ENCODE measurements around the gene METTL21C.

Gene METTL21C

GRCh38 chr13:102675115-102675514 lies 19.7 kb downstream of the METTL21C start:
- Histone ChIP-seq H3K27ac (no peak overlapping the region), H3K4me3 (ENCODE audit: low read depth, low read length) (no peak overlapping the region), H3K27me3 (ENCODE audit: insufficient read depth, low read depth, severe bottlenecking) (no peaks in the 10 kb centered on the region), H3K9me3 (ENCODE audit: severe bottlenecking) (peaks cover 4% of the 10 kb centered on the region), H3K36me3 (peaks cover 97% of the 10 kb centered on the region)
- TF ChIP-seq CTCF (IDR thresholded peaks at IDR 0.05; ENCODE audit: low read depth, low read length), result no peak
- no peak for DNase-seq

DNA sequence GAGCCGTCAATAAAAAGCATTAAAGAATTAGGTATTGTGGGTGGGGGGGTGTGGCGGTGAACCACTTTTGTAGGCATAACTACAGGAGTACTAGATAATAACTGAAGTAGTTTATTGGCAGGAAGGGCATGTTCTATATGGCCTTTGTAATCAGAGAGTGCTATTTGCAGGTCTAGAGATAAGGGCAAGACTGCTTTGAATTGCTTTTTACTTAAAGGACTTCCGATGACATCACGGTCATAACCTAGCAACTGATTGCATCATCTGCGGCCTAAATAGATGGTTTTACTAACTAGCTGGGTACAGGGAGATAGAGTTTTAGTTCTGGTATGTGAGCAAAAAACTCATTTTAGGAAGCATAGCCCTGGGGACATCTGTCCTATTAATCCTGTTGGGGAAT lies 24.7 kb downstream of the METTL21C start:
- no peak overlapping the region for H3K27ac ChIP-seq
- no peak for DNase-seq
- no peaks in the 10 kb centered on the region for H3K27me3 ChIP-seq (ENCODE audit: insufficient read depth, low read depth, severe bottlenecking)
- no peak overlapping the region for H3K4me3 ChIP-seq (ENCODE audit: low read depth, low read length)
- peaks cover 98% of the 10 kb centered on the region for H3K36me3 ChIP-seq
- H3K9me3 ChIP-seq (ENCODE audit: severe bottlenecking), result peaks cover 22% of the 10 kb centered on the region
- TF ChIP-seq CTCF (IDR thresholded peaks at IDR 0.05; ENCODE audit: low read depth, low read length), result no peak

DNA sequence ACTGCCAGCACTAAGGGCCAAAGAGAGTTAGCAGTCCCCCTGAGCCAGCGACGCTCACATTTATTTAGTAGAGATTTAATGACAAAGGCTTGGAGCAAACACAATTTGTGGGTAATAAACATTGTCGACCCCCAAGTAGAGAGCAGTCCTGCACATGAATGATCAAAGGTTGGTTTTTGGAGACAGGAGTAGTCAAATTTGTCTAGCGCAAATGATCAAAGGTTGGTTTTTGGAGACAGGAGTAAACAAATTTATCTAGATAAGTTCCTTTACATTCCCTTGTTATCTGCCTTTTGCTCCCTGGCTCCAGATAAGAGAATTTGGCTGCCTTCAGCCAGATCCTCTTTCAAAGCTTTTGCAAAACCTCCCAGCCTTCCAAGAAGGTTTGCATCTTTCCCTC lies 26.9 kb downstream of the METTL21C start:
- peaks cover 97% of the 10 kb centered on the region for H3K36me3 ChIP-seq

DNA sequence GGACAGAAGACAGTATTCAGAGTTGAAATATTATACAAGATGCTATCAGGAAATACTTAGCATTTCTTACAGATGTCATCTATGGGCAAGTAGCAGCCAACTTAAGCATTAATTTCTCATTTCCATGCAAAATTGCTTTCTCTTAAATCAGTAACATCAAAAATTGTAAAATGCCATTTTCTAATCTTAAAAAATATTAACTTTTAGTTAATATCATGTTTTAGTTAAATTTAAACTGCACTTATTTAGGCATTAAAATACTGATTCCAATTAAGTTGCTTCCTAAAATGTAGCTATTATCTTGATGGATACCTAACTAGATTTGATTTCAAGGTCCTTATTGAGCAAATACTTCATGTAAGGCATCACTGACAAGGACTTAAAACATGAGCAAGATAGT lies 27.8 kb downstream of the METTL21C start:
- Histone ChIP-seq H3K4me3 (ENCODE audit: low read depth, low read length) (no peak overlapping the region), H3K27me3 (ENCODE audit: insufficient read depth, low read depth, severe bottlenecking) (no peaks in the 10 kb centered on the region), H3K36me3 (peaks cover 94% of the 10 kb centered on the region), H3K27ac (no peak overlapping the region), H3K9me3 (ENCODE audit: severe bottlenecking) (peaks cover 22% of the 10 kb centered on the region)
- no peak for TF ChIP-seq CTCF (IDR thresholded peaks at IDR 0.05; ENCODE audit: low read depth, low read length)
- no peak for DNase-seq

More for the DNA sequence above, 26.9 kb downstream of the METTL21C start:
- Histone ChIP-seq H3K4me3 (ENCODE audit: low read depth, low read length) (no peak overlapping the region), H3K27ac (no peak overlapping the region), H3K9me3 (ENCODE audit: severe bottlenecking) (peaks cover 22% of the 10 kb centered on the region), H3K27me3 (ENCODE audit: insufficient read depth, low read depth, severe bottlenecking) (no peaks in the 10 kb centered on the region)
- no peak for TF ChIP-seq CTCF (IDR thresholded peaks at IDR 0.05; ENCODE audit: low read depth, low read length)
- DNase-seq, result no peak

DNA sequence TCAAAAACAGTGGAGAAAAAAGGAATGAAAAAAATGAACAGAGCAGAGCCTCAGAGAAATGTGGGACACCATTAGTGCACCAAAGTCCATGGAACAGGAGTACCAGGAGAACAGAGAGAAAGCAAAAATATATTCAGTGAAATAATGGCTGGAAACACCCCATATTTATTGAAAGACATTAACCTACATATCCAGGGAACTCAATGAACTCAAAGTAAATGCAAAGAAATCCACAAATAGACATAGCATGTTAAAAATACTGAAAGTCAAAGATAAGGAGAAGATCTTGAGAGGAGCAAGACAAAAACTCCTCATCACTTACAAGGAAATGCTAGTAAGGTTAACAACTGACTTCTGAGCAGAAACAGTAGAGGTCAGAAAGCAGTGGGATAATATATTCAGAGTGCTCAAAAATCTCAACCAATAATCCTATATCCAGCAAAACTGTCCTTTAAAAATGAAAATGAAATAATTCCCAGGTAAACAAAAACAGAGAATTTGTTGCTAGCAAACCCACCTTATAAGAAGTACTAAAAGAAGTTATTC lies 35.6 kb downstream of the METTL21C start:
- H3K36me3 ChIP-seq, result peaks cover 90% of the 10 kb centered on the region
- H3K27me3 ChIP-seq (ENCODE audit: insufficient read depth, low read depth, severe bottlenecking), result no peaks in the 10 kb centered on the region

More for the DNA sequence above, 35.6 kb downstream of the METTL21C start:
- no peak for TF ChIP-seq CTCF (IDR thresholded peaks at IDR 0.05; ENCODE audit: low read depth, low read length)
- peaks cover 6% of the 10 kb centered on the region for H3K9me3 ChIP-seq (ENCODE audit: severe bottlenecking)
- peak overlapping the region; percentile 28 for H3K27ac ChIP-seq
- no peak for DNase-seq
- H3K4me3 ChIP-seq (ENCODE audit: low read depth, low read length), result no peak overlapping the region
